Neuron (in vitro differentiated cells): ENCODE measurements around the gene PCMT1.
"Not testable (repeated sequence)": the region's sequence is repeated elsewhere in the genome, so short reads cannot be mapped to it uniquely, and the experiment has no call there.

Experiments
- H2AFZ ChIP-seq: one replicate; pipeline ENCODE4 v1.6.1; 2013; ENCODE audit warnings: low read depth, mild to moderate bottlenecking, inconsistent platforms, low read length, moderate library complexity
- H3K27me3 ChIP-seq: one replicate; pipeline ENCODE4 v1.6.1; 2013; ENCODE audit warnings: low read length; ENCODE audit not compliant: insufficient read depth
- H3K36me3 ChIP-seq: one replicate; pipeline ENCODE4 v1.6.1; 2013; ENCODE audit warnings: low read length; ENCODE audit not compliant: insufficient read depth
- H3K4me1 ChIP-seq: one replicate; pipeline ENCODE4 v1.6.1; 2013; ENCODE audit warnings: low read length; ENCODE audit not compliant: insufficient read depth
- H3K4me3 ChIP-seq: 2 replicates; pipeline ENCODE4 v1.5.1; 2013; ENCODE audit warnings: mild to moderate bottlenecking, low read length, moderate library complexity
- H3K9me3 ChIP-seq: one replicate; pipeline ENCODE4 v1.6.1; 2013; ENCODE audit warnings: low read length

The PCMT1 gene

DNA sequence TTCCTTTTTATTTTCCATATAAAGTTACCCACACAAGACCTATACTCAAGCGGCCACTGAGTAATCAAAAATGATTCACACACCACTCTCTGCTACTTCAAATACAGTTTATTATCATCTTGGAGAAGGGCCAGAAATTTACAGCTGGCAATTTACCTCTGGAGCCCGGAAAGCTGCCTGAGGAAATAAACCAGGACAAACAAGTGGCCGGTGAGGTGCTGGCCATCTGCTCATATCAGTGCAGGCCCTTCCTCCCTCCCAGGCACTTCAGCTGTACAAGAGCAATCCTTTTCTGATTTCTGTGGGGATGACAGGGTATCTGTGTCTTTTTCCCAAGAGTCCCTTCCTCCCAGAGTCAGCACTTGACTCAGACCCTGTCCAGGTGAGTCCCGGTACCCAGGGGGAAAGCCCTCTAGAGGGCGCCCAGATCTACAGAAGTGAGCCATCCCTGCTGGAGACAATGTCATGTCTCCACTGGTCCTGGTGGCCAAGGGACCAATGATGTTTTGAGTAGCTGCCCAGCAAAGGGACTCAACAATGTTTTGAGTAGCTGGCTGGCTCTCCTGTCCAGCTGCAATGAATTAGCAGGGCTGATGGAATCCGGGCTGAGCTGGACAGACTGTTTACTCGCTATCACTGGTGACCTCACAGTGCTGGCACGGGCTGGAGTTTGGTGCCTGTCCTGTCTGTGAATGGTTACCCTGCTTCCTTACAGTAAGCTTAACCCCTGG lies 91.0 kb downstream of the PCMT1 start:
- H3K4me1 ChIP-seq: no peaks in the 10 kb centered on the region
- no peaks in the 10 kb centered on the region for H3K27me3 ChIP-seq
- H3K4me3 ChIP-seq: no peak overlapping the region
- H3K36me3 ChIP-seq: peaks cover 25% of the 10 kb centered on the region
- H2AFZ ChIP-seq: no peak overlapping the region
- H3K9me3 ChIP-seq: no peaks in the 10 kb centered on the region

DNA sequence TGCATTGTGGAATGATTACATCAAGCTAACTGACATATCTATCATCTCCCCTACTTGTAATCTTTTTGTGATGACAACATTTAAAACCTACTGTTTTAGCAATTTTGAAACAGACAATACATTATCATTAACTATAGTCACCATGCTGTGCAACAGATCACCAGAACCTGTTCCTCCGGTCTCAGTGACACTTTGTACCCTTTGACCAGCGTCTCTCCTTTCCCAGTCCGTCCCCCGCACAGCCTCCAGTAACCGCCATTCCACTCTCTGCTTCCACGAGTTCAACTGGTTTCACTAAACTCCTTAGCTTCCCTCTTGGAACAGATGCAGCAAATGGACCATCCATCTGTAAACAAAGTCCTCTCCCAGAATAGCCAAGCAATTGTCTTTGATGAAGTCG lies 92.8 kb downstream of the PCMT1 start:
- no peak overlapping the region for H2AFZ ChIP-seq
- no peak overlapping the region for H3K4me3 ChIP-seq
- peaks cover 15% of the 10 kb centered on the region for H3K36me3 ChIP-seq
- H3K4me1 ChIP-seq: no peaks in the 10 kb centered on the region
- H3K9me3 ChIP-seq: no peaks in the 10 kb centered on the region
- no peaks in the 10 kb centered on the region for H3K27me3 ChIP-seq

GRCh38 chr6:149843051-149843633 lies 93.6 kb downstream of the PCMT1 start:
- no peaks in the 10 kb centered on the region for H3K9me3 ChIP-seq
- H2AFZ ChIP-seq: no peak overlapping the region
- no peaks in the 10 kb centered on the region for H3K4me1 ChIP-seq
- H3K27me3 ChIP-seq: no peaks in the 10 kb centered on the region
- no peak overlapping the region for H3K4me3 ChIP-seq
- H3K36me3 ChIP-seq: peaks cover 12% of the 10 kb centered on the region

GRCh38 chr6:149844036-149844435 lies 94.5 kb downstream of the PCMT1 start:
- not testable (repeated sequence) for H3K4me1 ChIP-seq, H2AFZ ChIP-seq, H3K27me3 ChIP-seq, H3K9me3 ChIP-seq, H3K4me3 ChIP-seq
- peaks cover 19% of the 10 kb centered on the region for H3K36me3 ChIP-seq

- Histone ChIP-seq H3K36me3 (peaks cover 19% of the 10 kb centered on the region), H3K4me1 (no peaks in the 10 kb centered on the region), H3K4me3 (no peak overlapping the region), H3K27me3 (no peaks in the 10 kb centered on the region), H2AFZ (no peak overlapping the region), H3K9me3 (no peaks in the 10 kb centered on the region)
Measured at GRCh38 chr6:149844480-149844879, 94.9 kb downstream of the PCMT1 start.

- no peak overlapping the region for H3K4me3 ChIP-seq
- H3K27me3 ChIP-seq: no peaks in the 10 kb centered on the region
- H3K36me3 ChIP-seq: peaks cover 16% of the 10 kb centered on the region
- H3K4me1 ChIP-seq: no peaks in the 10 kb centered on the region
- no peak overlapping the region for H2AFZ ChIP-seq
- no peaks in the 10 kb centered on the region for H3K9me3 ChIP-seq
Measured at GRCh38 chr6:149845549-149845948, 96.0 kb downstream of the PCMT1 start.

GRCh38 chr6:149846321-149846720 lies 96.8 kb downstream of the PCMT1 start:
- Histone ChIP-seq H3K27me3 (no peaks in the 10 kb centered on the region), H3K36me3 (peaks cover 16% of the 10 kb centered on the region), H3K4me3 (no peak overlapping the region)

DNA sequence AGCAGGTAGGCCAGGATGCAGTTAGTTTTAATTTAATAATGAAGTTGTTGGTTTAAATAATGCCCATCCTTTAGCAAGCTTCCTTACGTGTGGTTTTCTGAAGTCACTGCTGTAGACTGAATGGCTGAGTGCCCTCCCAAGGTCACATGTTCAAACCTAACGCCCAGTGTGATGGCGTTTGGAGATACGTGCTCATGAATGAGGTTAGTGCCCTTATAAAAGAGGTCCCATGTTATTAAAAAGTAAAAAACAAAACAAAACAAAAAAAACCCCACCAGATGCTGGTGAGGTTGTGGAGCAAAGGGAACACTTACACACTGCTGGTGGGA lies 98.4 kb downstream of the PCMT1 start:
- H3K36me3 ChIP-seq: peaks cover 21% of the 10 kb centered on the region
- H3K9me3 ChIP-seq: no peaks in the 10 kb centered on the region
- H3K4me3 ChIP-seq: no peak overlapping the region
- no peaks in the 10 kb centered on the region for H3K4me1 ChIP-seq
- no peak overlapping the region for H2AFZ ChIP-seq
- H3K27me3 ChIP-seq: no peaks in the 10 kb centered on the region

More at GRCh38 chr6:149846321-149846720, 96.8 kb downstream of the PCMT1 start:
- H3K9me3 ChIP-seq: no peaks in the 10 kb centered on the region
- H3K4me1 ChIP-seq: no peaks in the 10 kb centered on the region
- H2AFZ ChIP-seq: no peak overlapping the region

DNA sequence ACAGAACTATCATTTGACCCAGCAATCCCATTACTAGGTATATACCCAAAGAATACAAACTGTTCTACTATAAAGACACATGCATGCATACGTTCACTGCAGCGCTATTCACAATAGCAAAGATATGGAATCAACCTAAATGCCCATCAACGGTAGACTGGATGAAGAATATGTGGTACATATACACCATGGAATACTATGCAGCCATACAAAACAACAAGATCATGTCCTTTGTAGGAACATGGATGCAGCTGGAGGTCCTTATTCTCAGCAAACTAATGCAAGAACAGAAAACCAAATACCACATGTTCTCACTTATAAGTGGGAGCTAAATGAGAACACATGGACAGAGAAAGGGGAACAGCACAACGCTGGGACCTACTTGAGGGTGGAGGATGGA lies 98.8 kb downstream of the PCMT1 start:
- H3K9me3 ChIP-seq, H2AFZ ChIP-seq, H3K4me3 ChIP-seq, H3K27me3 ChIP-seq, H3K4me1 ChIP-seq: not testable (repeated sequence)
- peaks cover 21% of the 10 kb centered on the region for H3K36me3 ChIP-seq

- H2AFZ ChIP-seq: no peak overlapping the region
- peaks cover 21% of the 10 kb centered on the region for H3K36me3 ChIP-seq
- peaks cover 15% of the 10 kb centered on the region for H3K4me1 ChIP-seq
- no peaks in the 10 kb centered on the region for H3K9me3 ChIP-seq
- no peak overlapping the region for H3K4me3 ChIP-seq
- H3K27me3 ChIP-seq: no peaks in the 10 kb centered on the region
Measured at GRCh38 chr6:149851461-149852110, 102.0 kb downstream of the PCMT1 start.

- no peaks in the 10 kb centered on the region for H3K9me3 ChIP-seq
- H3K4me3 ChIP-seq: no peak overlapping the region
- H3K27me3 ChIP-seq: no peaks in the 10 kb centered on the region
- H2AFZ ChIP-seq: no peak overlapping the region
- peaks cover 15% of the 10 kb centered on the region for H3K4me1 ChIP-seq
- peaks cover 21% of the 10 kb centered on the region for H3K36me3 ChIP-seq
Measured at GRCh38 chr6:149852180-149852579, 102.6 kb downstream of the PCMT1 start.

DNA sequence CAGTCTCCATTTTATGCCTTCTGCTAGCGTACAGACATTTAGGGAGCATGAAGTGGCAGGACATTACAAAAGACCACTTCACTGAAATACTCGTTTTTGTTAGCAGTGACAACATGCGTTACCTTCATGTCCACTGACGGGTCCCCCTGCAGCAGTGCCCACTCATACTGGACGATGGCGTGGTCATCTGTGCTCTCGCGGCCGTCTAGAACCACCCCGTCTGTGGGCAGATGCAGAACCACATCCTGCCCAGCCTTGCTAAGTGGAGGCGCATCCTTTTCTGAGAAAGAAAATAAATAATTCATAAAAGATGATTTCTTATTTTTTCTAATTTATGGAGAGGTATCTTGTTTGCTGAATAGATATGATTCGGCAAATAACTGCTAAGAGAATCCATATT lies 103.3 kb downstream of the PCMT1 start:
- H3K4me1 ChIP-seq: peaks cover 15% of the 10 kb centered on the region
- H3K36me3 ChIP-seq: peaks cover 21% of the 10 kb centered on the region
- H2AFZ ChIP-seq: no peak overlapping the region
- H3K9me3 ChIP-seq: no peaks in the 10 kb centered on the region
- H3K4me3 ChIP-seq: no peak overlapping the region
- H3K27me3 ChIP-seq: no peaks in the 10 kb centered on the region

- H3K4me3 ChIP-seq, H2AFZ ChIP-seq, H3K9me3 ChIP-seq, H3K27me3 ChIP-seq: not testable (repeated sequence)
- Histone ChIP-seq H3K36me3 (peaks cover 14% of the 10 kb centered on the region), H3K4me1 (peaks cover 15% of the 10 kb centered on the region)
Measured at GRCh38 chr6:149854017-149854416, 104.5 kb downstream of the PCMT1 start.
